CD4-positive, alpha-beta T cell treated with Interleukin-17A for 1 hour (primary cell): ENCODE data around the gene EHBP1L1.
A peak's percentile ranks its signal among the peaks of the same experiment; 100 is the strongest.

Source experiments
- DNase-seq: peaks from one replicate; pipeline ENCODE4 v3.0.0-alpha.2; 2020

Gene EHBP1L1

DNA sequence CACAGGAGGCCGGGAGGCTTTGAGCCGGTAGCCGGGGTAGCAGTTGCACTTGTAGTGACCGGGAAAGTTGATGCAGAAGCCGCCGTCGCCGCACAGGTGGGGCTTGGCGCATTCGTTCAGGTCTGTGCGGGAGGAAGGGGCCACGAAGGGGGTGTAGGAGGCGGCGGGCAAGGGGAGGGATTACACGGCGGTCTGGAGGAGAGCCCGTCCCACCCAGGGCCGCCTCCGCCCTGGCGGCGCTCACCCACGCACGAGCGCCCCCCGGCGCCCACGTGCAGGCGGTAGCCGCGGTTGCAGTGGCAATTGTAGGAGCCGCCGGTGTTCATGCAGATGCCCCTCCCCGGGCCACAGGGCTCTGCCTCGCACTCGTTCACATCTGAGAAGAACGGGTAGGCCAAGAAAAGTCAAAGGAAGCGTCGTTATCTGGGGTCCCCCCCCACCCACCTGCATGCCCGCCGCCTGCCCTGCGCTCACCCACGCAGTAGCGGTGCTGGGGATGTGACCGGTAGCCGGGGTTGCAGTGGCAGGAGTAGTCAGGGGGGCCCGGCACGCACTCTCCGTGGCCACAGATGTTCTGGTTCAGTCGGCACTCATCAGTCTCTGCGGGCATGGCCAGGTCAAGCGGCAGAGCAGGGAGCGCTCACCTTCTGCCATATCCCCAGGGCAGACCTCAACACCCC is 28.3 kb upstream of the EHBP1L1 start:
- peak; percentile 65 for DNase-seq

GRCh38 chr11:65548395-65548794 is 27.5 kb upstream of the EHBP1L1 start:
- no peak for DNase-seq

DNA sequence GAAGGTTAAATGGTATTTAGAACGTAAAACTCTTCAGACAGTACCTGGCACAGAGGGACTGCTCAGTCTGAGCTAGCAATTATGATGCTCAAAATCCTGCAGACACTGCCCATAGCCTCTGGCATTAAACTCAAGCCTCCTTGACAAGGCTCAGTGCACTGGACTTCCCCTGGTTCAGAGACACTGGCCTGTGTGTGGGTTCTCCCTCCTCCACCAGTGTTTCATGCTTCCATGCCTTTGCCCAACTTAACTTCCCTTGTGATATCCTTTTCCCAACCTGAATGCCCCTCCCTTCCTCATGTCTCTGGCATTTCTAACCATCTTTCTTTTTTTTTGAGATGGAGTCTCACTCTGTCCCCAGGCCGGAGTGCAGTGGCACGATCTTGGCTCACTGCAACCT is 26.8 kb upstream of the EHBP1L1 start:
- DNase-seq, result no peak

DNA sequence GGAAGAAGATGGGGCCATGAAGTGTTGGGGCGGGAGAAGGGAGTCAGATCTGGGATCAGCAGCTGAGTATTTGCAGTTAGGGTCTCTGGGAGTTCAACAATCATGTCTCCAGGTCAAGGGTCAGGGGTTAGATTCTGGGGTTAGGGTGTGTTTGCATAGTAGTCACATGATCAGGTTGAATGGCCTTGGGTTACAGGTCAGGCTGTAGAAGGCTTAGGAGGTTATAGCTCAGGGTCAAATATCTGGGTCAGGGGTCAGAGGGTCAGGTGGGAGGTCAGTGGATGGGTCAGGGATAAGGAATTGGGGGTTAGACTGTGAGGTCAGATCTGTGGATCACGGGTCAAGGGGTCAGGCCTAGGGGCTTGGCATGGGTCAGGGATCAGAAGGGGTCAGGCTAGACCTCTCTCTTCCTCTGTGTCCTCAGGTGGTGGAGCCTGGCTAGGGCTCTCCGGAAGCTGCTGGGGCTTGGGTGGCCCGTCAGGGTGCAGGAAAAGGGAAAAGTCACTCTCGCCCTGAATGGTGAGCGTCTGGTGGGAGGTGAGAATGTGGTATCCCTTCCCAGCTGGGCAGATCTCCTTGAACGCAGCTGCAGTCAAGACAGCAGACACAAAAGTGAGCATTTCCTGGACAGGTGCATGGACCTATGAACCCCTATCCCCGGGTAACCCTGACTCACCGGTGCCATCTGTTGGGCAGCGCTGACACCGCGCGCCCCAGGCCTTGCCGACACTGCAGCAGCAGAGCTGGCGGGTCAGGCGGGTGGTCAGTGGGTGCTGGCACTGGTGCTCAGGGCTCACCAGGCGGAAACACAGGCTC is 24.1 kb upstream of the EHBP1L1 start:
- DNase-seq, result peak; percentile 75

DNA sequence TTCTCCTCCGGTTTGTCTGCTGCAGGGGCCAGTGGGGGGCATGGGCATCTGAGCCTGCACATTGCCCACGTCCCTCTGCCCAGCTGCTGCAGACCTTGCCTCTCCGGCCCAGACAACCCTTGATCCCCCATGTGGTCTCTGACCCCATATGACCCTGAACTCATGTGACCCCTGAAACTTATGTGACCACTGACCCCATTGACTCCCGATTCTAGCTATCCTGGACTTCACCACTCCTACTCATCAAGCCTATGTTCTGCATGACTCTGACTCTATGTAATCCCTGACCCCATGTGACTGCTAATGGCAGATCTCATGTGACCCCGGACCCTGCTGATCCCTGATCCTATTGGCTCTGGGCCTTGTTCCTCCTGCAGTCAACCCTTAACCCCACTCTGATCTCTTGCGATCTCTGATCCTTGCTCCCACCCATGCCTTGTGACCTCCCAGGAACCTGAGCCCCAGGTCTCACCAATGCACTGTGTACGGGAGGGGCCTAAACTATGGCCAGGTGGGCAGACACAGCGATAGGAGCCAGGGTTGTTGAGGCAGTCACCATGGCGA is 23.4 kb upstream of the EHBP1L1 start:
- no peak for DNase-seq

GRCh38 chr11:65553301-65554001 is 22.4 kb upstream of the EHBP1L1 start:
- peak; percentile 89 for DNase-seq

DNA sequence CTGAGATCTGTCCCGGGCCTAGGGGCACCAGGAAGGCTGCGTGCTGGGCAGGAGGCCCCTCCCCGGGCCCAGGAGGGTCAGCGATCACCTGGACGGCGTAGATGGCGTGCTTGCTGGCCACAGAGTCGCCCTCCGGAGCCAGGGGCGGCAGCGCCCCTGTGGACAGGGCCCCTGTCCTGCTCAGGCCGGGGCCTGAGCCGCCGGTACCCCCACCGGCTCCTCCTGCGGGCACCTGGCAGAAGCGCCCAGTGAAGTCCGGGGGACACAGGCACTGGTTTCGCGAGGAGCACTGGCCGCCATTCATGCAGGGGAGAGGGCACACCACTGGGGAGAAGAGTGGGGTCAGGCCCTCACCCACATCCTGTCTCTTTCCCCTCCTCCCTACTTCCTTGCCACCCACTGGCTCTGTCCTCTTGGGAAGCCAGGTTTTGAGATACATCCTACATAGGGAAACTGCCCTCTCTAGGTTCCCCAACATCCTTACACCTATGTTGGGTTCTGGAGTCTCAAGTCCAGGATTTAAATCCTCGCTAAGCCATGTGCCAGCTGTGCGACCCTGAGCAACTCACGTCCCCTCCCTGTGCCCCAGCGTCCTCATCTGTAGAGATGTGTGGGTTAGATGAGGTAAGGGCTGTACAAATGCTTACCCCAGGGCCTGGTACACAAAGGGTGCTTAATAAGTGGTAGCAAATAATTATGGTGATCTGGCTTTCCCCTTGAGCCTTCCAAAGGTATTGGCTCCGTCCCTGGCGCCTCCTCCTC is 21.6 kb upstream of the EHBP1L1 start:
- DNase-seq, result no peak

GRCh38 chr11:65554842-65555430 is 20.9 kb upstream of the EHBP1L1 start:
- DNase-seq, result no peak

- no peak for DNase-seq
Observed at GRCh38 chr11:65555693-65556231, 20.1 kb upstream of the EHBP1L1 start.

DNA sequence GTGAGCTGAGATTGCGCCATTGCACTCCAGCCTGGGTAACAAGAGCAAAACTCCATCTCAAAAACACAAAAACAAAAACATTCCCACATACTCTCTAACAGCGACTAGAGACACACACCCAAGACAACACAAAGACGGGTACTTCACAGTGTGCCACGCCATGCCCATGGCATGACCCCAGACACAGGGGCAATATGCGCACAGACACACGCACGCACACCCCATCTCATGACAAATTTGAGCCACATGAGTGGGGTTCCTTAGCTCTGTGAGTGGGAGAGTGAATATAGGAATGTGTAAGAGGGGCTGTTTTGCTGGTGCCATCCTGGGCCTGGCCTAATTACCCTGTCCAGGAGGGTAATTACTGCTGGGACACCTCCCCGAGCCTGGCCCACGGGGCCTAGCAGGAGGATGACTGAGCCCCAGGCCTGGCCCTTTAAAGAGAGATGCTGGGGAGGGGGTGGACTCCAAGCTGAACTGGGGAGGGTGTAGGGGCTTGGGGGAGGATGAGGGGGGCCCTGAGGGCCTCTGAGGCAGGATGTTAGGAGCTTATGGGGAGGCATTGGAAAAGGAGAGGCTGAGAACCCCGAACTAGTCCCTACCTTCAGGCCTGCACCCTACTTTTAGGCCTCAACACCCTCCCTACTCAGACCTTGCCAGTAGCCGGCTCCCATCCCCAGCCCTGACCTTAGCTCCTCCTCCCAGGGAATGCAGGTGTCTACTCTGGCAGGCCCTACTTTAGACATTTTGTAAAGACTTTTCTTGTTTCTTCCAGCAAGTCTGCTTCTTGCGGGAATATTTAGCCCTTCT is 19.2 kb upstream of the EHBP1L1 start:
- no peak for DNase-seq

DNA sequence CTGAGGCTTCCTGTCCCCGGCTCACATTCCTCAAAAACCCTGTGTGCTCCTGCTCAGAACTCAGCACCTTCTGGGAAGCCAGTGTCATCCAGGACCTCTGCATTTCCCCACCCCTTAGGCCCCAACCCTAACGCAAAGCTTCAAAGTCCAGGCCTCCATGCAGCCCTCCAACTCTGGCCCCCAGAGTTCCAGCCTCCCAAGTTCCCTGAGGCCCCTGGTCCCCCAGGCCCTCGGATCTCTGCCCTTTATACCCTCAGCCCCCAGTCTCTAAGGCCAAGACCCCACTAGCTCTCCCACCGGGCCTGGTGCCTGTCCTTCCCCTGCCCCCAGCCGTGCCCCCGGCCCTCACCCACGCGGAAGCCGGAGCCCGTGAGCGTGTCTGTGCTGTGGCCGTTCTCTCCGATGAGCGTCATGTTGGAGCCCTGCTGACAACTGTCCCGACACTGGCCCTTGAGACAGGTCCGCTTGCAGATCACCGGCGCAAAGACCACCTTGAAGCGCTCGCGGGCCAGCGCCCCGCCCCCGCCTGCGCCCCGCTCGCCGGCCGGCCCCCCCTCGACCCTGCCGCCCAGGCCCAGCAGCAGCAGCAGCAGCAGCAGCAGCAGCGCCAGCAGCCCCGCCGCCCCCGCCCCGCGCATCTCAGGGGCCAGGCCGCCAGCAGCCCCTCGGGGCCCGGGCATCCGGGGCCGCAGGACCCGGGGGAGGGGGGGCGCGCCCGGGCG is 18.4 kb upstream of the EHBP1L1 start:
- no peak for DNase-seq

- DNase-seq, result peak; percentile 60
Observed at GRCh38 chr11:65558002-65558929, 17.6 kb upstream of the EHBP1L1 start, which contains the start of gene LTBP3. Gene LTBP3, minus strand, starts transcription at chr11:65558359. Its CDS starts 400 bp downstream, at chr11:65557959.

GRCh38 chr11:65558930-65559509 is 16.8 kb upstream of the EHBP1L1 start:
- no peak for DNase-seq

DNA sequence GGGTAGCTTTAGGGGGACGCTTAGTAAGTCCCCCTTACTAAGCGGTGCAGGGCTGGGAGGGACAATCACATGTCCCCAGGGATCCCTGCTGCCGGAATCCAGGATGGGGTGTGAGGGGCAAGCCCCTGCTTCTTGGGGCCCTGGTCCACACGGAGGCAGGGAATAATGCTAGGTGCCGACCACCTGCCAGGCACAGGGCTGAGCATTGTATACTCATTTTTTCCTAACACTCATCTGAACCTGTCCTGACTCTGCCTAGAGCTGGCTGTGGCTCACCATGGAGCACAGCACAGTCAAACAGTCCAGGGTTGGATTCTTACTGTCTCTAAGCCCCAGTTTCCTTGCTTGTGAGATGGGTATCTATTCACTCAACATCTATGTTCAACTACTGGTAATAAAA is 16.3 kb upstream of the EHBP1L1 start:
- DNase-seq, result no peak

GRCh38 chr11:65559951-65560537 is 15.8 kb upstream of the EHBP1L1 start:
- no peak for DNase-seq

DNA sequence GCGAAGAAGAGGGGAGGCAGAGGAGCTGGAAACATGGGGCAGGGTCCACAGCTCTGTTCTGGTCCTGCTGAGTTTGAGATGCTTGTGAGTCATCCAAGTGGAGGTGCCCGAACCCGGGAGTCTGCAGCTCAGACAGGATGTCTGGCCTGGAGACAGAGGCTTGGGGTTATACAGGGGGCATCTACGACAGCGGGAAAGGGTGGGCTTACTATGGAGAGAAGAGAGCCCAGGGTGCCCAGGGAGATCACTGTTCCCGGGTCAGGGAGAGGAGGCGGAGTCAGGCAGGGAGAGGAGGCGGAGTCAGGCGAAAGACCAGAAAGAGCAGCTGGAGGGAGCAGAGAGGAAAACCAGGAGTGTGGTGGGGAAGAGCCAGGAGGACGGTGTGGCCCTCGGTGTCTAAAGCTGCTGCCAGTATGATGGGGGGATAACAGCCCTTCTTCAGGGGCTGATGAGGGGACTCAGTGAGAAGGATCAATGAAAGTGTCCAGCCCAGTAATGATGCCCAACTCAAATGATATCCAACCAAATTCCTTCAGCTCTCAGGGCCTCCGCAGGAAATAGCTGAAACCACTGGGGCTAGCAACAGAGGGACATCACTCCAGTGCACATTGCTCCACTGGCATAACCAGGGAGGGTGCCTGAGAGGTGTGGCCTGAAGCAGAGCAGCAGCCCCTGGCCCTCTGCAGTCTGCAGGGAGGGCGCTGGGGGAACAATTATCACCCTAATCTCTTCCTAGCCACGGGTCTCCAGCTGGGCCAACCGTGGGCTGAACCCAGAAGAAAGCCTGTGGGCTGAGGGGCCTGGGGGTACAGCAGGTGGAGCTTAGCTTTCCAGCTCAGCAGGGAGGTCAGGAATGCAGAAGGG is 15.1 kb upstream of the EHBP1L1 start:
- no peak for DNase-seq

GRCh38 chr11:65562020-65562419 is 13.8 kb upstream of the EHBP1L1 start:
- no peak for DNase-seq
